IPS-18a (cell line): Measurements from ENCODE around the gene APOBR.
"Not testable (repeated sequence)": the region's sequence is repeated elsewhere in the genome, so short reads cannot be mapped to it uniquely, and the experiment has no call there.

ENCODE experiments used
- H3K27ac ChIP-seq: one replicate; pipeline ENCODE4 v1.5.1; 2013; ENCODE audit warnings: low read length
- H3K27me3 ChIP-seq: one replicate; pipeline ENCODE4 v1.6.1; 2013; ENCODE audit warnings: mild to moderate bottlenecking, low read length; ENCODE audit not compliant: control insufficient read depth, insufficient read depth
- H3K36me3 ChIP-seq: one replicate; pipeline ENCODE4 v1.6.1; 2013; ENCODE audit warnings: low read depth, low read length; ENCODE audit not compliant: control insufficient read depth
- H3K4me1 ChIP-seq: one replicate; pipeline ENCODE4 v1.6.1; 2013; ENCODE audit warnings: low read depth, low read length; ENCODE audit not compliant: control insufficient read depth
- H3K4me3 ChIP-seq: one replicate; pipeline ENCODE4 v1.5.1; 2013; ENCODE audit warnings: low read length
- H3K9ac ChIP-seq: one replicate; pipeline ENCODE4 v1.6.1; 2013; ENCODE audit warnings: mild to moderate bottlenecking, low read length, moderate library complexity
- H3K9me3 ChIP-seq: one replicate; pipeline ENCODE4 v1.6.1; 2013; ENCODE audit warnings: low read depth, low read length; ENCODE audit not compliant: control insufficient read depth

APOBR gene

DNA sequence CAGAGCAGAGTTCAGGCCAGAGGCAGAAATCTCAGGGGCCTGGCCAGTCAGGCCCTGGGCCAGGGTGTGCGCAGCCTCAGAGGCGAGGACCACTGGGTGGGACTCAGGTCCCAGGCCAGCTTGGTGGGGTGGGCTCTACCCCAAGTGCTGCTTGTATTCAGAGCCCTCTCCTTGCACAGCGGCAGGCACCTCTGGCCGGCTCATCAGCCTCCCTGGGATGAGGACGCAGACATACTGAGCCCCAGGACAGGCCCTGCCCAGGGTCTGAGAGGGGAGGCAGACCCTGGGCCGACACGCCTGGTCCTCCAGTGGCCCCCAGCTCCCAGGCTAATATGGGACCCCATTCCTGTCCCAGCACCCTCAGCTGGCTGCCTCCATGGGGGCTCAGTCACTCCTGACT is 19.8 kb downstream of the APOBR start:
- H3K27ac ChIP-seq = no peak overlapping the region
- H3K4me3 ChIP-seq = no peak overlapping the region
- H3K9ac ChIP-seq = no peak overlapping the region
- H3K27me3 ChIP-seq = no peaks in the 10 kb centered on the region
- H3K9me3 ChIP-seq = no peaks in the 10 kb centered on the region
- no peaks in the 10 kb centered on the region for H3K36me3 ChIP-seq
- H3K4me1 ChIP-seq = no peaks in the 10 kb centered on the region

DNA sequence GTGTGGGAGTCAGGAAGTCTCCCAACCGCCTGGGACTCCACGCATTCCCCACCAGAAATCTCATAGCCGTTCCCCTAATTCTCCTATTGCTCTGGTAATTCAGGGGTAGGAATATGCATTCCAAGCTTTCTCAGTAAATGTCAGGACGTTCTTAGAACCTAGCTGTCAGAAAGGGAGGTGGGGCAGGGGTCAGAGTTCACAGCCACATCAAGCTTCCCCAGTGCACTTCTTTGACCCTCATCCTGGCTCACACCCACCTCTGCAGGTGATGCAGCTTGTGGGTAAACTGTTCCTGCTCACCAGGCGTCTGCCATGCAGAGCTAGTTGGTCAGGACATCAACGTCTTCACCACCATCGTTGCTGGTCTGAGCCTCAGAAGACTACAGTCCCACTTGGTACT is 26.2 kb downstream of the APOBR start:
- no peaks in the 10 kb centered on the region for H3K27me3 ChIP-seq
- H3K4me3 ChIP-seq = no peak overlapping the region
- H3K36me3 ChIP-seq = no peaks in the 10 kb centered on the region
- H3K27ac ChIP-seq = no peak overlapping the region
- H3K4me1 ChIP-seq = no peaks in the 10 kb centered on the region
- no peaks in the 10 kb centered on the region for H3K9me3 ChIP-seq
- H3K9ac ChIP-seq = no peak overlapping the region

- H3K27ac ChIP-seq = no peak overlapping the region
- no peak overlapping the region for H3K9ac ChIP-seq
- H3K4me1 ChIP-seq = no peaks in the 10 kb centered on the region
These were observed 27.0 kb downstream of the APOBR start for GRCh38 chr16:28521436-28521835.

GRCh38 chr16:28522792-28523191 is 28.3 kb downstream of the APOBR start:
- no peak overlapping the region for H3K27ac ChIP-seq

More at GRCh38 chr16:28521436-28521835, 27.0 kb downstream of the APOBR start:
- Histone ChIP-seq H3K36me3 (no peaks in the 10 kb centered on the region), H3K27me3 (no peaks in the 10 kb centered on the region), H3K4me3 (no peak overlapping the region), H3K9me3 (no peaks in the 10 kb centered on the region)

GRCh38 chr16:28524681-28525171 is 30.3 kb downstream of the APOBR start:
- Histone ChIP-seq H3K27ac (no peak overlapping the region), H3K9ac (no peak overlapping the region), H3K4me3 (no peak overlapping the region)

More at GRCh38 chr16:28522792-28523191, 28.3 kb downstream of the APOBR start:
- H3K4me1 ChIP-seq = no peaks in the 10 kb centered on the region
- H3K4me3 ChIP-seq = no peak overlapping the region
- H3K9me3 ChIP-seq = no peaks in the 10 kb centered on the region
- H3K9ac ChIP-seq = no peak overlapping the region
- H3K36me3 ChIP-seq = no peaks in the 10 kb centered on the region
- H3K27me3 ChIP-seq = no peaks in the 10 kb centered on the region

DNA sequence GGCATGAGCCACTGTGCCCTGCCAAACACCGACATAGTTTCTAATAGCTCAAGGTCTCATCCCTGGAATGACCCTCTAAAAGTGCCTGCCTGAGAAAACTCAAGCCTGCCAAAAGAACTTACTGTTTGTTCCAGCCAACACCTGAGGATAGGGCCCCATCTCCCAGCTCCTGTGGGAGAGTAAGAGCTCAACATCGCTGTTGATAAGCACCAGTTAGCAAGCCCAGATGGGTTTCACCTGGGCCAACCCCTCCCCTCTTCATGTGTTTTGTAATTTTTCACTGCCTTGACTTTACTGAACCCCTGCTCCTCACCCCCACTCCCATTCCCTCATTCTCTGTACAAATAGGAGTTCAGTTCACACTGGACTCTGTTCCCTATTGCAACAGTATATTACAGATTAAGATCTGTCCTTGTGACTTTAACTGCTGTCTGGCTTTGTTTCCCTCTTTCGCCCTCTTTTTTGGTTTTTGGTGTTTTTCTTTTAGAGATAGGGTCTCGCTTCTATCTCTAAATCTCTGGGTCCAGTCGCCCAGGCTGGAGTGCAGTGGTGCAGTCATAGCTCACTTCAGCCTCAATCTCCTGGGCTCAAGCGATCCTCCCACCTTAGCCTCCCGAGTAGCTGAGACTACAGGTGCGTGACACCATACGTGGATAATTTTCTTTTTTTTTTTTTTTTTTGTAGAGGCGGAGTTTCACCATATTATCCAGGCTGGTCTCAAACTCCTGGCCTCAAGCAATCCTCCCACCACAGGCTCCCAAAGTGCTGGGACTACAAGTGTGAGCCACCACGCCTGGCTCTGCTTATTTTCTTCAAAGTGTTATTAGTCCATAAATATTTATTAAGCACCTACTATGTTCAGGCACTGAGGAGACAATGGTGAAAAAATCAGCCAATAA is 32.0 kb downstream of the APOBR start:
- Histone ChIP-seq H3K4me3 (no peak overlapping the region), H3K27ac (no peak overlapping the region), H3K4me1 (no peaks in the 10 kb centered on the region), H3K9me3 (no peaks in the 10 kb centered on the region), H3K27me3 (no peaks in the 10 kb centered on the region), H3K36me3 (no peaks in the 10 kb centered on the region), H3K9ac (no peak overlapping the region)

More at GRCh38 chr16:28524681-28525171, 30.3 kb downstream of the APOBR start:
- H3K36me3 ChIP-seq = no peaks in the 10 kb centered on the region
- H3K27me3 ChIP-seq = no peaks in the 10 kb centered on the region
- H3K4me1 ChIP-seq = no peaks in the 10 kb centered on the region
- no peaks in the 10 kb centered on the region for H3K9me3 ChIP-seq

GRCh38 chr16:28527100-28527785 is 32.8 kb downstream of the APOBR start:
- H3K9me3 ChIP-seq, H3K9ac ChIP-seq, H3K36me3 ChIP-seq, H3K27ac ChIP-seq, H3K4me3 ChIP-seq, H3K27me3 ChIP-seq, H3K4me1 ChIP-seq: not testable (repeated sequence)

DNA sequence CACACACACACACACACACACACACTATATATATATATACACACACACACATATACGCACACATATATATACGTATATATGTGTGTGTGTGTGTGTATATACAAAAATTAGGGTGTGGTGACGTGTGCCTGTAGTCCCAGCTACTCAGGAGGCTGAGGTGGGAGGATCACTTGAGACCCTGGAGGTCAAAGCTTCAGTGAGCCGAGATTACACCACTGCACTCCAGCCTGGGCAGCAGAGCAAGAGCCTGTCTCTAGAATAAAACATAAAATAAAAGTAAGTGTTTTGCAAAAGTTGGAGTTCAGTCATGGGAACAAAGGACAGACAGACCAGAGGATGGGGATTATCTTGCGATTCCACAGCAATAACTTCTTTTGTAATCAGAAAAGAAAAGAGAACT is 33.5 kb downstream of the APOBR start:
- H3K9ac ChIP-seq = no peak overlapping the region
- H3K27me3 ChIP-seq = no peaks in the 10 kb centered on the region
- no peak overlapping the region for H3K4me3 ChIP-seq
- no peaks in the 10 kb centered on the region for H3K36me3 ChIP-seq
- H3K4me1 ChIP-seq = no peaks in the 10 kb centered on the region
- no peak overlapping the region for H3K27ac ChIP-seq
- H3K9me3 ChIP-seq = no peaks in the 10 kb centered on the region

DNA sequence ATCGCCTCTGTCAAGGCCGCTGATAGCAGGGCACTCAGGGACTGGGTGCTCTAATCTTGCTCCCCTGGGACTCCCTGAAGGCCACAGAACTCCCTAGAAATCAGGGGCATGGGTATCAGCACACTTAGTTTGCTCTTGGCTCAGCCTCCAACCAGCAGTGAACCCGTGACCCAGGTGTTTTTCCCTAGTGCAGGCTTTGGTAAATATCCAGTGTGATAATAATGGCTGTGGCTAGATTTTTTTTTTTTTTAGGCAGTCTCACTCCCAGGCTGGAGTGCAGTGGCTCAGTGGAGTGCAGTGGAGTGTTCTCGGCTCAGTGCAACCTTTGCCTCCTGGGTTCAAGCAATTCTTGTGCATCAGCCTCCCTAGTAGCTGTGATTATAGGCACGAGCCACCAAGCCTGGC is 34.0 kb downstream of the APOBR start:
- H3K4me3 ChIP-seq = no peak overlapping the region
- H3K27me3 ChIP-seq = no peaks in the 10 kb centered on the region
- no peak overlapping the region for H3K9ac ChIP-seq
- no peaks in the 10 kb centered on the region for H3K9me3 ChIP-seq
- no peaks in the 10 kb centered on the region for H3K36me3 ChIP-seq
- no peak overlapping the region for H3K27ac ChIP-seq
- H3K4me1 ChIP-seq = no peaks in the 10 kb centered on the region

- H3K27ac ChIP-seq = no peak overlapping the region
- no peak overlapping the region for H3K9ac ChIP-seq
- H3K4me3 ChIP-seq = no peak overlapping the region
- no peaks in the 10 kb centered on the region for H3K27me3 ChIP-seq
- H3K4me1 ChIP-seq = no peaks in the 10 kb centered on the region
- no peaks in the 10 kb centered on the region for H3K36me3 ChIP-seq
- no peaks in the 10 kb centered on the region for H3K9me3 ChIP-seq
These were observed 34.7 kb downstream of the APOBR start for GRCh38 chr16:28529124-28529523.

DNA sequence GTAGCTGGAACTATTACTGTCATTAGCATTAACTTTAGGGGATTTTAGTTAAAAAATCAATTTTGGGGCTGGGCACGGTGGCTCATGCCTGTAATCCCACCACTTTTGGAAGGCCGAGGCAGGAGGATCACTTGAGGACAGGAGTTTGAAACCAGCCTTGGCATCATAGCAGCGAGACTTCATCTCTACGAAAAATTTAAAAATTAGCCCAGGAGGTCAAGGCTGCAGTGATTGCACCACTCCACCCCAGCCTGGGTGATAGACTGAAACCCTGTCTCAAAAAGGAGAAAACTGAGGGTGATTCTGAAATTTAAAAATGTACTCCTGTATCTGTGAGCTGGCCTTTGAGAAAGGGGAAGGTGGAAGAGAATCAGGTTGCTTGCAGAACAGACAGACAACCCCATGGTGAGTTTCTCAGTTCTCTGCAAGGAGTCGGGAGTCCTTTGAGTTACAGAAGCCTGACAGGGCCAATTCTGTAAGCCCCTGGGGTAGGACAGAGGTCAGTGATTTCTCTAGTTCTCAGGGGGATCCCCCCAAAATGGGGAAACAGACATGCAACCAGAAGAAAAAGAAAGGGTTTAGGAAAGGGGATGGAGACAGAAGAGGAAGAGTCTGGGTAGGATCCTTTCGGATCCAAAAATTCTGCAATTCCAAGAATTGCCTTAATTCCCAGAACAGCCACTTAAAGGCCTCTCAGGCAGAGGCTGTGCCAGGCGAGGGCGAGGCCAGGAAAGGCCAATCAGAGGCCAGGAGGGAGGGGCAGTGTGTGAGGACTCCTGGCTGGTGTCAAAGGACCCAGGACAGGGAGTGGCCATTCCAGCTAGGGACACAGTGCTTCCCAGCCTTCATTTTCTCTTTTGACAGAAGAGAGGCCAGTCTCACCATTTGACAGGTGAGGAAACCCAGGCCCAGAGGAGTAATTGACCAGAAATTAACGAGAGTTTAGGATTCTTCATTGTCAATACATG is 37.6 kb downstream of the APOBR start:
- Histone ChIP-seq H3K27me3 (no peaks in the 10 kb centered on the region), H3K36me3 (no peaks in the 10 kb centered on the region), H3K9me3 (no peaks in the 10 kb centered on the region), H3K9ac (no peak overlapping the region), H3K4me1 (no peaks in the 10 kb centered on the region), H3K27ac (no peak overlapping the region), H3K4me3 (no peak overlapping the region)
